Suppressor macrophage (primary cell): ENCODE data around the gene OLIG2.

Experiments used
- DNase-seq, 4 experiments: peaks; one replicate each; pipeline ENCODE4 v3.0.0-alpha.2; 2020 to 2022

Gene OLIG2

DNA sequence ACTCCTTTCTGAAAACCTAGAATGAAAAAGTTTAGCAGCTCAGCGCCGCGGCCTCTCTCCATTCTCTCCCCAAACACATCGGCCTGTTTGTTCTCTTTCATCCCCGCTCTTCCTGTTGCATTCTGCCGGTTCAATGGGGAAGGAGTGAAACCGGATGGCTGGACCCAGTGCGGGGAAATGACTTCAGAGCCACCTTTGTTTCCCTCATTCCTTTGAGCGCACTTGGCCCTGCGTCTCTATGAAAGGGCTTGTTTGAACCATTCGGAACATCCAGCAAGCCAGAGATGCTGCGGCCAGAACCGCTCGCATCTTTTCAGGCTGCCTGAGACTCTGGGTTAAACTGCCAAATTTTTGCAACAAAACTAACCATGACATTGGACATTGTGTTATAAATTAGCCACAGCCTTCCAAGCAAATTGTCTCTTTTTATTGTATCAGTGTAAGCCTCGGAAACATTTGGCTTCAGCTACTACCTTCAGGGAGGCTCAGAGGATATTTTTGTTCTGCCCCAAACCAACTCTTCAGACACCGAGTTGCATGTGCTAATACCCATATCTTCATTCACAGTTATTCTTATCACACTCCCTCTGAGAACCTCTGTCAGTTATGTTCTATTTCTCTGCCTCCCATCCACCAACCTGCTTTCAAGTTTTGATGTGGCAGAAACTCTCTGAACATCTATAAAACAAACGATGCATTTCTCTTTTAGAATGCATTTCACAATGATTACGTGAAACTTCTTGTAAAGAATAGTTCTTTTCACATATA, 39.1 kb downstream of the OLIG2 start:
- no peak for DNase-seq

DNA sequence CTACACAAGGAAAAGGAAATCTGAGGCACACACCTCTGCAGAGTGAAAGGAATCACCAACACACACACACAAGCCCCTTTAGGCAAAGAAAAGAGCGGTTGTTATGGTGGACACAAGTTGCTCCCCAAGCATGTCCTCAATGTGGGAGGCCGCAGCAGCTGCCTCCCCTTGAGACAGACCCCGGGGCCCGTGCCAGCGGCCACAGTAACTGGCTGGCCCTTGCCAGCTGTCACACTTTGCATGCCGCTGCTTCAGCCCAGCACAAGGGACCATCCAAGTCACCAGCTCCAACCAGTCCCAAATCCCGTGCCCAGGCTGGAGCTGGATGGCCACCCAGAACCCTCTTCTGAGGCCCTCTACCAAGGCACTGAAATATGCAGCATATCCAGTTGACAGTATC, 41.3 kb downstream of the OLIG2 start:
- no peak for DNase-seq

DNA sequence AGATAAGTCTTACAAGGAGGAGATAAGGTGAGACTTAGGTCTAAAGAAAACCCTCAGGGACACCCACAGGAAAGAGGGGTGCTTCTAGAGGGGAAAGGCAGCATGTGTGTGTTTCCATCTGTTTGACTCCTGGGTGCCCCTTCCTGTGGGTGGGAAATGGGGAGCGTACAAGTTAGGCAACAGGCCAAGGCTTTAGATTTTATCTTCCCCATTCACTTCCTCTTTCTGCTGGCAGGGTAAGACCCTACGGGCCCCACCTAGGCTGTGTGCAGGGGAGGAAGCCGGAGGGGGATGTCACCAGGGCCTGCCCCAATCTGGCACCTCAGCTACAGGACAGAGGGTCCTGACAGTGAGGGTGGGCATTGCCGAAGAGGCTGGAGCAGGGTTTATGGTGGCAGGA, 41.7 kb downstream of the OLIG2 start:
- DNase-seq, result peak; percentile 16 to 54 (median 50)

DNA sequence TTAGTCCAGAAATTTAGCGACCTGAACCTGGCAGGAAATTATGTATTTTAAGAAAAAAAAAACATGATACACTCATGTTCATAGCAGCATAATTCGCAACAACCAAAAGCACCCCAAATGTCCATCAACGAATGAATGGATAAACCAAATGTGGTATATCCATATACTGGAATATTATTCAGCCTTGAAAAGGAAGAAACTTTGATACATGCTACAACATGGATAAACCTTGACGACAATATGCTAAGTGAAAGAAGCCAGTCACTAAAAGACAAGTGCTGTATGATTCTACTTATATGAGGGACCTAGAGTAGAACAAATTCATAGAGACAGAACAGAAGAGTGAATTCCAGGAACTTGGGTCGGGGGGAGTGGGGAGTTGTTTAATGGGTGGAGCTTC, 43.5 kb downstream of the OLIG2 start:
- no peak for DNase-seq

DNA sequence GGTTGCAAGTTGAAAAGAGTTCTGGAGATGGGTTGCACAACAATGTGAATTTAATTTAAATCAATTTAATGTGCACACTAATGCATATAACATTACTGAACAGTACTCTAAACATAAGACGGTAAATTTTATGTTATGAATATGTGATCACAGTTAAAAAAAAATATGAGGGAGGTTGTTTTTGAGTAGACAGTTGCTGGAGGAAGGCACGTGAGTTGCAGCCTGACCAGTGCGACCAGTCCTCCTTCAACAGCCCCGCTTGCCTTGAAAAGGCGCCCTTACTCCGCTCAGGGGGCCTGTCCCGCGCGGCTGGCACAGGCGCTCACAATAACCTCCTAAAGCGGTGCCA, 43.9 kb downstream of the OLIG2 start:
- DNase-seq, result no peak

DNA sequence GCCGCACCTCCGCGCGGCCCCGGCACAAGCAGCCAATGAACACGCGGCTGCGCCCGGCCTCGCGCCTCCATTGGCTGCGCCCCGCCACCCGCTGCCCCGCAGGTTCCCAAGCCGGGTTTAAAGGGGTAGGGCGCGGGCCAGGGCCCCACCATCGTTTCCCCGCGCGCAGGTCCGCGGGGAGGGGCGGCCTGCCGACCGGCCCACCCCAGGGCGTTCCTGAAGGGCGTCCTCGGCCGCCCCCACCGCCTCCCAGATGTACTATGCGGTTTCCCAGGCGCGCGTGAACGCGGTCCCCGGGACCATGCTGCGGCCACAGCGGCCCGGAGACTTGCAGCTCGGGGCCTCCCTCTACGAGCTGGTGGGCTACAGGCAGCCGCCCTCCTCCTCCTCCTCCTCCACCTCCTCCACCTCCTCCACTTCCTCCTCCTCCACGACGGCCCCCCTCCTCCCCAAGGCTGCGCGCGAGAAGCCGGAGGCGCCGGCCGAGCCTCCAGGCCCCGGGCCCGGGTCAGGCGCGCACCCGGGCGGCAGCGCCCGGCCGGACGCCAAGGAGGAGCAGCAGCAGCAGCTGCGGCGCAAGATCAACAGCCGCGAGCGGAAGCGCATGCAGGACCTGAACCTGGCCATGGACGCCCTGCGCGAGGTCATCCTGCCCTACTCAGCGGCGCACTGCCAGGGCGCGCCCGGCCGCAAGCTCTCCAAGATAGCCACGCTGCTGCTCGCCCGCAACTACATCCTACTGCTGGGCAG, 44.4 kb downstream of the OLIG2 start, which contains the start of gene OLIG1:
TSS of gene OLIG1 (plus strand) at position 148 of the 750 bp plus-strand sequence. CDS start at position 254, 106 bp downstream.
- DNase-seq, result peak; percentile 44 to 87 (median 72)

DNA sequence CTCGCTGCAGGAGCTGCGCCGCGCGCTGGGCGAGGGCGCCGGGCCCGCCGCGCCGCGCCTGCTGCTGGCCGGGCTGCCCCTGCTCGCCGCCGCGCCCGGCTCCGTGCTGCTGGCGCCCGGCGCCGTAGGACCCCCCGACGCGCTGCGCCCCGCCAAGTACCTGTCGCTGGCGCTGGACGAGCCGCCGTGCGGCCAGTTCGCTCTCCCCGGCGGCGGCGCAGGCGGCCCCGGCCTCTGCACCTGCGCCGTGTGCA, 44.9 kb downstream of the OLIG2 start:
- no peak for DNase-seq

DNA sequence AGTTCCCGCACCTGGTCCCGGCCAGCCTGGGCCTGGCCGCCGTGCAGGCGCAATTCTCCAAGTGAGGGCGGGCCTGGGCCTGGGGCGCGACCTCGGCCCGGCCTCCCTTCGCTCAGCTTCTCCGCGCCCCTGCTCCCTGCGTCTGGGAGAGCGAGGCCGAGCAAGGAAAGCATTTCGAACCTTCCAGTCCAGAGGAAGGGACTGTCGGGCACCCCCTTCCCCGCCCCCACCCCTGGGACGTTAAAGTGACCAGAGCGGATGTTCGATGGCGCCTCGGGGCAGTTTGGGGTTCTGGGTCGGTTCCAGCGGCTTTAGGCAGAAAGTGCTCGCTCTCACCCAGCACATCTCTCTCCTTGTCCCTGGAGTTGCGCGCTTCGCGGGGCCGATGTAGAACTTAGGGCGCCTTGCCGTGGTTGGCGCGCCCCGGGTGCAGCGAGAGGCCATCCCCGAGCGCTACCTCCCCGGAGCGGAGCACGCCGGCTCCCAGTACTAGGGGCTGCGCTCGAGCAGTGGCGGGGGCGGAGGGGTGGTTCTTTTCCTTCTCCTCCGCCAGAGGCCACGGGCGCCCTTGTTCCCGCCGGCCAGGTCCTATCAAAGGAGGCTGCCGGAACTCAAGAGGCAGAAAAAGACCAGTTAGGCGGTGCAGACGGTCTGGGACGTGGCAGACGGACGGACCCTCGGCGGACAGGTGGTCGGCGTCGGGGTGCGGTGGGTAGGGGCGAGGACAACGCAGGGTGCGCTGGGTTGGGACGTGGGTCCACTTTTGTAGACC, 45.4 kb downstream of the OLIG2 start:
- DNase-seq, result peak; percentile 26 to 70 (median 47)

DNA sequence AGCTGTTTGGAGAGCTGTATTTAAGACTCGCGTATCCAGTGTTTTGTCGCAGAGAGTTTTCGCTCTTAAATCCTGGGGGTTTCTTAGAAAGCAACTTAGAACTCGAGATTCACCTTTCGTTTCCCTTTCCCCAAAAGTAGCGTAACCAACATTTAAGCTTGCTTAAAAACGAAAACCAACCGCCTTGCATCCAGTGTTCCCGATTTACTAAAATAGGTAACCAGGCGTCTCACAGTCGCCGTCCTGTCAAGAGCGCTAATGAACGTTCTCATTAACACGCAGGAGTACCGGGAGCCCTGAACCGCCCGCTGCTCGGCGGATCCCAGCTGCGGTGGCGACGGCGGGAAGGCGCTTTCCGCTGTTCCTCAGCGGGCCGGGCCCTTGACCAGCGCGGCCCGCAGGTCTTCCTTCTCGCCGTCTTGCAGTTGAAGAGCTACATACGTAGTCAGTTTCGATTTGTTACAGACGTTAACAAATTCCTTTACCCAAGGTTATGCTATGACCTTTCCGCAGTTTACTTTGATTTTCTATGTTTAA, 46.1 kb downstream of the OLIG2 start:
- peak; percentile 18 to 59 (median 40) for DNase-seq

DNA sequence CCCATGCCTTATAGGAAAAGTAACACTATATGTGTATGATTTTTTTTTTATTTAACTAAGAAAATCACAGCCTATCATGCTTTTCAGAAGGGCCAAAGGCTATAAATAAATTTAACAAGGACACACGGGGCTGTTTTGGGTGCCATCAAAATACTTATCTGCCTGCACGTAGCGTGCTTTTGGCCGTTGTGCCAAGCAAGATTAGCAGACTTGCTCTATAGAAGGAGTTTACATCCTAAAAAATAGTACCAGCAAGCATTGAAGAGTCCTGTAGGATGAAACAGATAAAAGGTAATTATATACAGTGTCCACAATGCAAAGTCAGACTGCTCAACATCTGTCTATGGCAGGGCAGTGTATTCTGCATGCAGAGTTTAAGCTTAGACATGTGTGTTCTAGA, 47.9 kb downstream of the OLIG2 start:
- no peak for DNase-seq

DNA sequence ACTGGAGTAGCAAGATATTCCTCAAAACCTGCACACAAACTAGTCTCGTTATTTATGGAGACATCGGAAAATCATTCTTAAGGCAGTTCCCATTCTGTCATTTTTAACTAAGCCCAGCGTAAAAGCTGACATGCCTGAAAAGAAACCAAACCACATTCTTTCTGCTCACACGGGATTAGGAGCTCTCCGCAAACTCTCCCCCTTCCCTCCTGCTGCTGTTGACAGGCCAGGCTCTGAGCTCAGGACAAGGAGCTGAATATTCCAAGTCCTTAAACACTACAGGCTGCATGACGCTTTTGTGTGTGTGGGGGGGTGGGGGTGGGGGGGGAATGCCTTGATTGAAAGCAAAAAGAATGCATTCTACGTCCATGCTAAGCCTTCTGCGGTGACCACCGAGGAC, 49.4 kb downstream of the OLIG2 start:
- DNase-seq, result peak in 2 of 4 experiments; percentile 17 to 28

DNA sequence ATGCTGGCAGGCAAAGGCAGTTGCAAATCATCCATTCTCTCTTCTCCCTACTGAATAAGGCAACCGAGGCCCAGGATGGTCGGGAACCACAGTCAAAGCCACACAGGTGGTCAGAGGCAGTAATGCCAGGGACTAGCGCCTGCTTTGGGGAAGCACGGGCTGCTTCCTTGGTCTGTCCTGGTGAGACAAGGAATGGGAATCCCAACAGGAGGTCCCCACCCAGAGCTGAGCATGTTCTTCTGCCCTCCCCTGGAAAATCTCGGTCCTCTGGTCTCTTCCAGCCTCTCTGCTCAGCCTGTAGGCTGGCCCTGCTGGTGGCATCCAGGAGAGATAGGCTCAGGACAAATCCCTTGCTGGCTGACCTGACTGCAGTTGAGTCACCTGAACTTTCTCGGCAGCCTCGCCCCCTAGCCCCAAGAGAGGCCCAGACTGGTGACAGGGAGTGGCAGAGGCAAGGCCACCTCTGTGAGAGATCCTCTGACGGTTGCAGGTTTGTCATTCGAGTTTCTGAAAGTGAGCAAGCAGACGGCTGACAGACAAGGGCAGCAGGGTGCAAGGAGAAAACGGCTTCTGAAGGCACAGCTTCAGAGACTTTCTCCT, 50.0 kb downstream of the OLIG2 start:
- DNase-seq, result no peak

DNA sequence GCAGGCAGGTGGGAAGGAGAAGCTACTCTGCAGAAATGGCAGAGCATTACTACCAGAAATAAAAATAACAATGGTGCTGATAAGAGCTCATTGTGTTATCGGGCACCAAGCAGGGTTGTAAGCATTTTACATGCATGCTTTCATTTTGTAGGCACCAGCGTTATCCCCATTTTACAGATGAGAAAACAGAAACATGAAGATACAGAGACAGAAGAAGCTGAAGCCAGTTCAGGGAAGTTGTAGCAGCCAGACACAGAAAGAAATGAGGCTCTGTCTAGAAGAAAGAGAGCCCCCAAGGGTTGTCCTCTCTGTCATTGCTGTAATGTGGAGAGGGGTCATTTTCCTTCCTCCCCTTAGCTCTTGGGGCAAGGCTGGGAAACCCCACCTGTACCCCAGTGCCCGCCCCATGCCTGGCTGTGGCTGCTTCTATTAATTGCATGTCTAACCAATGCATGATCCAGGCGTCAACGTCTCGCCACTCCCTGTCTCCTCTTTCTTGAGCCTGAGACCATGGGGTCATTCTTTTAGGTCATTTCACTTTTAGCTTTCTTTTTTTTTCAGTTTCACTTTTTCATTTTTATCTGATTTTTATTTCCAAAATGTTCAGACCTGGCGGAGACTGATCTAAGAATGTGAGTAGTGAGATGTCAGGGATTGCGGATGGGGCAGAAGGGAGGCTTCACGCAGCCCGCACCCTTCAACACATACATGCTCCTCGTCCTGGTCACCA, 51.0 kb downstream of the OLIG2 start:
- no peak for DNase-seq
